Astrocyte of the spinal cord (primary cell): Measurements from ENCODE around the gene MAN1C1.

Experiments used
- DNase-seq: peaks from one replicate; pipeline ENCODE4 v3.0.0; 2011; ENCODE audit warnings: low read depth, low spot score
- H3K4me3 ChIP-seq: 2 replicates; pipeline ENCODE4 v1.5.1; 2011; ENCODE audit warnings: low read depth, mild to moderate bottlenecking, low read length, moderate library complexity
- CTCF ChIP-seq: IDR thresholded peaks from 2 replicates; pipeline ENCODE4 v1.5.1; 2012; ENCODE audit warnings: low read depth, mild to moderate bottlenecking, low read length, inconsistent platforms
- in situ Hi-C: cut with HindIII; loops from 2 replicates; pipeline ENCODE4 v1.10.0; 2017; ENCODE audit warnings: low sequenced_read_pairs

The MAN1C1 gene

GRCh38 chr1:25648681-25649440 lies 32.3 kb downstream of the MAN1C1 start:
- in situ Hi-C loops = no loop called here
- no peak for TF ChIP-seq CTCF
- DNase-seq = no peak
- no peak overlapping the region for H3K4me3 ChIP-seq

DNA sequence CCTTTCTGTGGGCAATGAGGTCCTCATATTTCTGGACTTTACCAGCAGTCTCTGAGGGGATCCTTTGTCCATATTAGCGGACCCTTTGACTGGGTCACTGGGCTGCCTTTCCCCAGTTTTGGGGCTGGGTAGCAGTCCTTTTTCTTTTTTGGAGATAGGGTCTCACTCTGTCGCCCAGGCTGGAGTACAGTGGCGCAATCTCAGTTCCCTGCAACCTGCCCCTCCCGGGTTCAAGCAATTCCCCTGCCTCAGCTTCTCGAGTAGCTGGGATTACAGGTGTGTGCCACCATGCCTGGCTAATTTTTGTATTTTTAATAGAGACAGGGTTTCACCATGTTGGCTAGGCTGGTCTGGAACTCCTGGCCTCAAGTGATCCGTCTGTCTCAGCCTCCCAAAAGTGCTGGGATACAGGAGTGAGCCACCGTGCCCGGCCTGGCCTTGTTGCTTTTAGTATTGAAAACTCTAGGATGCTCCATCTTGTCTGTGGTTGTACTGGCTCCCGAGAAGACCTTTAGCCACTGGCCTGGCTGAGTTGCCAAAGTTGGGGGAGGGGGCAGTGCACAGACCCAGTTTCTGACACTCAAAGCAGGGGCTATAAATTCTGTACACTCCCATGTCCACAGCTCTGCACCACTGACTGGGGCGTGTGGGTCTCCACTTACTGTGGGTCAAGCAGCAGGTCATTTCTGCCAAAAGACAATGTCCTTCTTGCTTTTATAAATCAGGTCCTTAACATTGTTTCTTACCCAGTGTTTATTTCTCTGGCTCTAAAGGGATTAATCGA lies 33.1 kb downstream of the MAN1C1 start:
- no peak for DNase-seq
- no peak for TF ChIP-seq CTCF
- in situ Hi-C loops = no loop called here
- H3K4me3 ChIP-seq = no peak overlapping the region

DNA sequence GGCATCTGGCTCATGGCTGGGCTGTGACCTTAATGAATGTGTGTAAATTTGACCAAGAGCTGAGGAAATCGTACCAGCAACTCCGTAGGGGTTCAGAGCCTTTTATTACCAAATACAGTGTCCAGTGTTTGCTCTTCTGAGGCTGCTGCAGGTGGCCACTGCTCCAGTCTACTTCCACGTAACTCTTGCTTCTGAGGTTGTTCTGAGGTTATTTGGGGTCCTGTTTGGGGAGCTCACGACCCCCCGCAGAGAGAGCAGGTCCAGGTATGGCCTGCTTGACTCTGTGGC lies 33.6 kb downstream of the MAN1C1 start:
- no peak for TF ChIP-seq CTCF
- H3K4me3 ChIP-seq = no peak overlapping the region
- in situ Hi-C loops = no loop called here
- no peak for DNase-seq

DNA sequence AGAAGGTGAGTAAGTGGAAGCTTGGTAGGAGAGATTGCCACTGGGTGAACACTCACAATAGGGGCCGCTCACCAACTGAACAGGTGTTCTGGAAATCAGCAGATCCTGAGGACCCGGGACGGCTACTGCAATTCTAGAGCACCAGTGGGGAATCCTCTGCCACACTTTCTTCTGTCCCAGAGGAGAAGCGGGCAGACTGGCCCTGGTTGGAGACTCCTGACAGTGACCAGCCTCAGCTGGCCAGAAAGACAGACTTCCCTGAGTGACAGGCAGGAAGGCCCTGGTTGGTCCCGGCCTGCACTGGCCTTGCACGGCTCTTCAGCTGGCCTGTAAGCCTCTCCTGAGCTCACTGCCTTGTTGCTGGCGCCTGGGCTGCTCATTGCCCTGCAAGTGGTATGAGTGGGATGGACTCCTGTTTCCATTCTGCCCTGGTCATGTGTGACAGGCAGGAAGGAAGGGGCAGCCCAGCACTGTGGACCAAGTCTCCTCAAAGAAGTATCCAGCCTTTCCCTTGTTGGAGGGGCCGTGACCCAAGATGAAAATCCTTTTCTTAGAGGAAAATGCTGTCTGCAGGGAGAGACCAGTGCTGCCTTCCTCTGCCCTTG lies 34.5 kb downstream of the MAN1C1 start:
- no peak for DNase-seq
- in situ Hi-C loops = no loop called here
- no peak for TF ChIP-seq CTCF
- H3K4me3 ChIP-seq = no peak overlapping the region

GRCh38 chr1:25651824-25652741 lies 35.5 kb downstream of the MAN1C1 start:
- in situ Hi-C loops = no loop called here
- no peak for TF ChIP-seq CTCF
- H3K4me3 ChIP-seq = no peak overlapping the region
- no peak for DNase-seq

DNA sequence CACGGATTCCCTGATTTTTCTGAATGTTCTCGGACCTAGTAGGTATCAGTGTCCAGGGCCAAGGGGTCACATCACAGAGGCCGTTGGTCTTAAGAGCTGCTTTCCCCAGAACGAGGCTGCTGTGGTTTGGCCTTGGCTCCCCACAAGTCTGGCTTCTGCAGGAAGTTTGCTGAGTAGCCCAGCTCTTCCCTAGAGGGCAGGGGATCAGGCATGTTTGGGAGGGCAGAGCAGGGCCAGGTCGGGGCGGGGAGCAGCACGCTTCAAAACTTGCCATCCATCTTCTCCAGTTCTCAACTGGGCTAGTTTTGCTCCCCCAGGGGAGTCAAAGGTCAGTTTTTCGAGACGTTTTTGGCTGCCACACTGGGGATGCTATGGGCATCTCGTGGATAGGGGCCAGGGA lies 37.0 kb downstream of the MAN1C1 start:
- no peak overlapping the region for H3K4me3 ChIP-seq
- in situ Hi-C loops = no loop called here
- no peak for TF ChIP-seq CTCF
- DNase-seq = no peak
